NCI-H748 (cell line): ENCODE measurements around the gene FAM117A.

Source experiments
- DNase-seq: peaks from one replicate; lab custom pipeline; 2025; ENCODE audit not compliant: unreplicated experiment; lab: John Stamatoyannopoulos, UW

The FAM117A gene, protein sequence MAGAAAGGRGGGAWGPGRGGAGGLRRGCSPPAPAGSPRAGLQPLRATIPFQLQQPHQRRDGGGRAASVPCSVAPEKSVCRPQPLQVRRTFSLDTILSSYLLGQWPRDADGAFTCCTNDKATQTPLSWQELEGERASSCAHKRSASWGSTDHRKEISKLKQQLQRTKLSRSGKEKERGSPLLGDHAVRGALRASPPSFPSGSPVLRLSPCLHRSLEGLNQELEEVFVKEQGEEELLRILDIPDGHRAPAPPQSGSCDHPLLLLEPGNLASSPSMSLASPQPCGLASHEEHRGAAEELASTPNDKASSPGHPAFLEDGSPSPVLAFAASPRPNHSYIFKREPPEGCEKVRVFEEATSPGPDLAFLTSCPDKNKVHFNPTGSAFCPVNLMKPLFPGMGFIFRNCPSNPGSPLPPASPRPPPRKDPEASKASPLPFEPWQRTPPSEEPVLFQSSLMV

GRCh38 chr17:49763735-49764558 is at the start of gene FAM117A:
Gene FAM117A, minus strand, starts transcription at chr17:49764131. Its CDS starts 44 bp downstream, at chr17:49764087.
- DNase-seq: peak; percentile 99

DNA sequence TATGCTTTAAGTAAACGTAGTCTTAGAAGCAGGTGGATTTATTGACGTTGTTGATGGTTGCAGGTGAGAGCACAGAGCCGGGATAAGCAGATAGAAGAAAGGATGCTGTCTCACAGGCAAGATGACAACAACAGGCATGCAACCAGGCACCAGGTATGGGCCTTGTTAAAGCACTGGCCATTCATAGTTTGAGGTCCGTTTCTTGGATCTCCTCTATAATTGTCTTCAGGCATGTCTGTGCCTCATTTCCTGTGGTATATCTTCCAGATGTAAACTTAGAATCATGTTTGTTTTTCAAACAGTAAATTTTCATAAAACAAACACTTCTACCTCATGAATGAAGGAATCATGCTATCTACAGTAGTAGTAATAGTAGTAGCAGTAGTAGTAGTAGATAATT is 45.1 kb upstream of the FAM117A start:
- DNase-seq: no peak

- DNase-seq: no peak
Measured at GRCh38 chr17:49798738-49799137, 34.8 kb upstream of the FAM117A start.

- no peak for DNase-seq
Measured at GRCh38 chr17:49798182-49798581, 34.3 kb upstream of the FAM117A start.

DNA sequence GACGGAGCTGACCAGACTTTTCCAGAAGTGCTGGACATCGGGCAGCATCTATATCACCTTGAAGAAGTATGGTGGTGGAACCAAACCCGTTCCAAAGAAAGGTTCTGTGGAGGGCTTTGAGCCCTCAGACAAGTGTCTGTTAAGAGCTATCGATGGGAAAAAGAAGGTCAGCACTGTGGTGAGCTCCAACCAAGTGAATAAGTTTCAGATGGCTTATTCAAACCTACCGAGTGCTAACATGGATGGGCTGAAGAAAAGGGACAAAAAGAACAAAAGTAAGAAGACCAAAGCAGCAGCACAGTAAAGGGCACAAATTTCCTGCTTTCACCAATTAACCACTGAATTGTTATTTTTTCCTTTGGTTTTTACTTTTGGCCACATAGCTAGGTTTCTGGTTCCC is 31.4 kb upstream of the FAM117A start:
- no peak for DNase-seq

GRCh38 chr17:49793309-49793708 is 29.4 kb upstream of the FAM117A start:
- no peak for DNase-seq

GRCh38 chr17:49789243-49789578 is 25.3 kb upstream of the FAM117A start:
- DNase-seq: no peak

DNA sequence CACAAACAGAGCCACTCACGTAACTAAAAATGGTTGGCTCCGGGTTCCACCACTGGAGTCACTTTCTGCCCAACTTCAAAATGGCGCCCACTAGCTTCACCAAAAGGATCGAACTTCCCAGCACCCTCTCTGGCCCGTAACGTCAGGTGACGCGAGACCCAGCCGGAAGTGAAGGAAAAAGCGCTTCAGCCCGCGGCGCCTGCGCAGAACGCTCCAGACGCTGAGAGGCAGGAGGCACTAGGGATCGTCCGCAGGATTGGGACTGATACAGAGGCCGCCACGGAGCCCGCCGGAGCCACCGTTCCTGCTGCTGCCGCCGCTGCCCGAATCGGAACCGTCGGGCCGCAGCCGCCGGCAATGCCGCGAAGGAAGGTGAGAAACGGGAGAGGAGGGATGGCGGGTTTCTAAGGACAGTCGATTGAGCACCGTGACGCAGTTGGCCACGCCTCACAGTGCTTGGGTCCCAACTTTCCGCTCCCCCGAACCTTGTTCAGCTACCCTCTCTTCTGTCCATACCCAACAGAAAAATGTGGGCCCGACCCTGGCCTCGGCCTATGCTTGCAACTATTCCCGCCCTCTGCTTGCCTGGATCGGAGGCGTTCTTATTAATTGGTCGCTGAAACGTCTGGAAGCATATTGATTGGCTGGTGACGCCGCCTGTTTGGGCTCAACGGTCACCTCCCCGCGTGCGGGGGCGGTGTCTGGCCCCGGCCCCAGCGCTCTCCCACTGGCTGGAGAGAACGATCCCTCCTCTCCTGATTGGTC is 24.7 kb upstream of the FAM117A start, which contains the start of gene KAT7:
Gene KAT7 (plus strand): TSS at position 204 of the 765 bp plus-strand sequence. CDS start 154 bp downstream, at position 358.
- peak; percentile 99 for DNase-seq

DNA sequence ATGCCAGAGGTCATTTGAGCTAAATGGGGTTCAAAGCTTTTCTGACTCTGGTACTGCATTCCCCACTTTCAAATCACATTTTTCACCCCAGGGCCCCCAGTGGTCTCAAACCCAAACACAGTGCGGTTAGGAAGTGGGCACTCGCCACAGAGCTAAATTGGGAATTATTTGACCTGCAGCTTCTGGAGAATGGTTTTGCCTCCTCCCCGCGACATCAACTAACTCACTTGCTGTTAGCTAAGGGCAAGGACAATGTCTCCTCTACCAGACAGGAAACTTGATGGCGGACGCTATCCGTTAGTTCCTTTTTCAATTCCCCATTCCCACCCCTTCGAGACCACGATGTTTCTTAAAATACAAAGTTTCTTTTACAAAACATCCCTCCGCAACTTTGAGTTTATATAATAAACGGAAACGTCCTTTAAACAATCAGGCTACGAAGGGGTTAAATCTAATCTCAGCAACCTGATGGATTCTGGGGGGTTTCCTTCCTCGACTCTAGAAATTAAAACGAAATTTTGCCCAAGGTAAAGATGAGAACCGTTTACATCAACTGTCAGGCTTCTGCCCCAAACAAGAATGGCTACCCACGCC is 24.1 kb upstream of the FAM117A start:
- no peak for DNase-seq

GRCh38 chr17:49784636-49785035 is 20.7 kb upstream of the FAM117A start:
- no peak for DNase-seq

- no peak for DNase-seq
Measured at GRCh38 chr17:49783791-49784190, 19.9 kb upstream of the FAM117A start.

GRCh38 chr17:49783071-49783715 is 19.3 kb upstream of the FAM117A start:
- DNase-seq: no peak

GRCh38 chr17:49779739-49780231 is 15.9 kb upstream of the FAM117A start:
- peak; percentile 33 for DNase-seq

- DNase-seq: no peak
Measured at GRCh38 chr17:49779156-49779738, 15.3 kb upstream of the FAM117A start.

DNA sequence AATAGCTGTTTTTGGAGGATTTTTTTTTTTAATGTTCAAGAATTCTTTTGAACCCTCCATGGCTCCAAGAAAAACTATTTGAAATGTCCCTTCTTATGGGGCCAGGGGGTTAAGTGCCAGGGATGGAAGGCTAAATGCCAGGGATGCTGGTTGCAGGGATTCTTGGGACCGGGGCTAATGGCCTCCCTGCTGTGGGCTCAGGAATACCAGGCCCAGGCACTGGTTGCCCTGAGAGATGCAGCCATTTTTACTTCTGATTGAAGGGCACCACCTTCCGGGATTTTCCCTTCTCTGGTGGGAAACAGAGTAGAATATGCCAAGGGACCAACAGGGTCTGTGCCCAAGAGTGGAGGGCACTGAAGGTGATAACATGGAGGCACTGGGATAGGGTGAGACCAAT is 13.6 kb upstream of the FAM117A start:
- no peak for DNase-seq

DNA sequence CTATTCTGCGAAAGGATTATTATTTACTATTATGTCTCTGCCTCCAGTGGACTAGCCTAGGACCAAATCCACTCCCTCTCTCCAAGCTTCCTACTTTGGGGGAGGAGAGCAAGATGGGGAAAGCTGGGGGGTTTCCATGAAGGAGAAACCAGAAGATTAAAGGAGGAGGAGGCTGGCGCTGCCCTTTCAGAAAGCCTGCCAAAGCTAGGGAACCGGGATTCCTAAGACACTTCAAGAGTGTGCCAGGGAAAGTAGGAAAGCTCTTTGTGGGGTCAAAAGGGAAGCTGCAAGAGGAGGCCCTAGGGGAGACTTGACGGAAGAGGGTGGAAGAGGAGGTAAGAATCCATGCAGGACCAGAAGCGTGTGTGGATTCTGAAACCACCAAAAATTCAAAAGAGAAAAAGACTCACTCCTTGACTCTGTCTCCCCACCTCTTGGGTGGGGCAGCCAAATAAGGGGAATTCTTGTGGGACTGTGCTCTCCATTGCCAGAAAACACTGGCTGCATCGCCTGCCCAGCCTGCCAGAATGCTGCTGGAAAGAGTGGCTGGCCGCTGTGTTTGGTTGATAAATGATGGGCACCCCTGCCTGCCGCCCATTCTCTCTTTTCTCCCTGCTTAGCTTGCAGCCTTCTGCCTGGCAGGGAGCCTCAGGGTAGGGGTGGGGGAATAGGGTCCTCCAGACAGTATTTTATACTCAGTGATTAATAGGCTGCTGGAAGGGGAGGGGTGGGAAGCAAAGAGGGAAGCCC is 12.8 kb upstream of the FAM117A start:
- DNase-seq: no peak

DNA sequence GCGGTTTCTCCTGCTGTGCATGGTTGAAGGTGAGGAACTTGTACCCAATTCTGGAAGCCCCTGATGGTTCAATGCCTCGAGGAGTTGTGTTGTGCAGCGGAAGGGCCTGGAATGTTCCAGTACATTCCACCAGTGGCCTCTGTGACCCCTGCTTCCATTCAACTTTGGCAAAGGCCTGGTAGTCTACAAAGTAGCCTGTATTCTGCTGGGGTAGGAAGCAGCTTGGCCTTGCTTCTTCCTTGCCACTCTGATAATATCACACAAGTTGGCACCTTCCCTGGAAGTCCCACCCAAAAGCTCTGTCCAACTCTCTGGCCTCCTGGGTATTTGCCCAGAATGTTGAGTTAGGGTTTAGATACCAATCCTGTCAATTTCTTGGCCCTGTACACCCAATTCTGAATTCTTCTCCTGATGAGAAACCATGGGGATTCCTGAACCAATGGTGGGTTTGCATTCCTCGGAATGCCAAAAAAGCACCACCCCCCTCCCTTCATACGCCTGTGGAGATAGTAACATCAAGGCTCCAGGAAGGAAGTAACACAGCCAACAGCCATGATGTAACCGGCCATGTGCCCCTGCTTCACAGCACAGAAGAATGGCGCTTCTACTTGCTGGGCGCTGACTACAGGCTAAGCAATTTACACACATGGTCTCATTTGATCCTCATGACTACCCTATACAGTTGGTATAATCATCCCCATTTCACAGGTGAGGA is 11.8 kb upstream of the FAM117A start:
- DNase-seq: no peak

GRCh38 chr17:49766918-49767530 is 3.1 kb upstream of the FAM117A start:
- no peak for DNase-seq
